Cerebellar nuclear complex (tissue), 1 donor: ENCODE results near the gene IPO13.

Experiments
- DNase-seq, 2 experiments: peaks; one replicate each; lab custom pipeline; 2025; lab: John Stamatoyannopoulos, UW

IPO13 gene

GRCh38 chr1:44012404-44012803 is 65.7 kb downstream of the IPO13 start:
- DNase-seq, result no peak

DNA sequence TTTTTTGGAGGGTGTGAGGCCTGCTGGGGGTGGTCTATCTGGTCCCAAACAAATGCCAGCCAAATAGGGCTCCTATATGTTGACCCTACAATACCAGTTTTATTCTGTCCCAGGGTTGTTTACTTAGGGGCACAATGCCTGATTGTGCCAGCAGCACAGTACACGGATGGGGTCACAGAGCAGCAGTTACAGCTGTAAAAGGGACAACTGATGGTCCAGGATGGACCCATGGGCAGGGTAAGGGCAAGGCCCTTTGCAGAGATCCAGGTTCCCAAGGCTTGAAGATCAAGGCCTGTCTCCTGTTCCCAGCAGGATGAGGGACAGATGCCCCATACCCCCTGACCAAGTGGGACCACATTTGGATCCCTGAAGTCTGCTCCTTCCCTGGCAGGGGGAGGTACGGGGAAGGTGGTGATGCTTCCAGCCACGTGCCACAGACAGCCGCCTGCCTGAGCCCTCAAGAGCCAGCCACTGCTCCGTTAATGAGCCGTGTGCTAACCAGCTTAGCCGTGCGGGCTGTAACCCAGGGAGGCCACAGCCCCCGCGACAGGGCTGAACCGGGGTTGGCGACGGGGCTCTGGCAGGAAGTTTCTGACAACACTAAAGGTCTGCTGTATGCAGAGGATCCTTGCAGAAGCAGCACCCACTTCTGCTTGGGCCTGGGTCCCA is 66.3 kb downstream of the IPO13 start:
- DNase-seq, result no peak

GRCh38 chr1:44013949-44014348 is 67.2 kb downstream of the IPO13 start:
- no peak for DNase-seq

- no peak for DNase-seq
Observed at GRCh38 chr1:44014365-44015104, 67.8 kb downstream of the IPO13 start.

DNA sequence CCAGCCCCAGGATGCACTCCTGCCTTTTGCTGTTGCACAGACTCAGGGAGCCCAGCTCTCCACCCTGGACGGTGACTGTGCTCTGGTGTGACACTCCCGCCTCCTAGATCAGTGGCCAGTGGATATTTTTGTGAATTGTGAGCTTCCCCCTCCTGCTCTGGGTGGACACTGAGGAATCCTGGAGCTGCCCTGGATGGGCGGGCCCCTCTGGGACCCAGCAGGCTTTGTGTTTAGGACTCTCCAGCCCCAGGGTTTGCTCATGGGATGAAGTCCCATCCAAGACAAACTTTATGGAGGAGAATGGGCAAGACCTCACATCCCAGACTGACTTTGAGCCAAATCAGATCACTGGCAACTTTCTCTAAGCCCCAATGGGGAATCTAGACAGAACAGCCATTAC is 68.5 kb downstream of the IPO13 start:
- DNase-seq, result no peak

DNA sequence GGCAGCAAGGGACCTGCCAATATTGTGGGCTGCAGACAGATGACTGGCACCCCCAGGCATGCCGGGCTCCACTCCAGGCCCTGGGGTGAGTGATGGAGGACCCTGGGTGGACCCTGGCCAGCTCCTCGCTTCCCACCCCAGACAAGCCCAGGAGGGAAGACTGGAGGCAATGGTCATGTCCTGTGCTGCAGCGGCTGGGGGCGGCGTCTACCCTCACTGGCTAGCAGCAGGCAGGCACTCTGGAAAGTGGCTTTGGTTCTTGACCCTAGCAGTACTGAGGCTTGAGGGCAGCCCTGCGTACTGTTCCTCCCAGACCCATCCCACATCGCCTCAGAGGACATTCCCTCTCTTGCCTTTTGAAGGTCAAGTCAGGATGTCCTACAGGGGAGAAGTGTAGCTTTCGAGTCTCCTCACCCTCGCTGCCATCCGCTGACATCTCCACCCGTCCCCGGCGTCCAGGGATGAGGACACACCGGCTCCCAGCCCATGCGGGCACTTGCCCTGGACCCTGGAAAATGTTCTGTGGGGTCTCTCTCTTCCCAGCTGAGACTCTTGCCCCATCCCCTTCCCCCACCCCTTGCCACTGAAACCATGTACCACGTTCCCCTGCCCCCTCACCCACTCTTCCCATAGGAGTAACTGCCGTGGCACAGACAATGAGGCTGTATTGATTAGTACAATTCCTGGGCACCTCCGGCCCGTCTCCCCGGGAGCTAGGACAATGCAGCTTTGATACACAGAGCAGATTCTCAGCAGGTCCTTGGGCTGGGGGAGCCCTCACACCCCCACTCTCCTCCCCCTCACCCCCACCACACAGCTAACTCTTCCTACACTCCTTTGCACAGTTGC is 69.5 kb downstream of the IPO13 start:
- no peak for DNase-seq

- DNase-seq, result no peak
Observed at GRCh38 chr1:44016890-44017400, 70.2 kb downstream of the IPO13 start.
